Activated T-cell treated with anti-CD3 and anti-CD28 coated beads, Interleukin-2, amount 50 U/mL, for 72 hours (primary cell): ENCODE results near the gene ANXA3. TPM values are rescaled to one million over a fixed set of nuclear protein-coding genes. Genes with fewer than 3 reads are reported as not detected.

ENCODE experiments used
- ATAC-seq, 2 donors: fragments of 150-1000 bp; cut with Tn5 transposase; replicated peaks in 1 of 2; 2 replicates each; pipeline ENCODE4 v1.10.0; 2021; ENCODE audit warnings: moderate library complexity in 2 of 2, mild to moderate bottlenecking in 1 of 2
- DNase-seq, 2 donors: peaks; one replicate each; pipeline ENCODE4 v3.0.0; 2021 to 2022; ENCODE audit warnings: mixed read lengths in 1 of 2
- H3K27ac Mint-ChIP-seq: one replicate; pipeline ENCODE4 v1.8.0; 2022; ENCODE audit warnings: mild to moderate bottlenecking, moderate library complexity, mixed read lengths
- H3K27me3 Mint-ChIP-seq: one replicate; pipeline ENCODE4 v1.8.0; 2022; ENCODE audit warnings: low read depth, mixed read lengths
- H3K36me3 Mint-ChIP-seq, 2 donors: one replicate each; pipeline ENCODE4 v1.8.0; 2022; ENCODE audit warnings: mixed read lengths in 2 of 2, mild to moderate bottlenecking in 1 of 2; ENCODE audit not compliant: insufficient read depth in 2 of 2
- H3K4me1 Mint-ChIP-seq: one replicate; pipeline ENCODE4 v1.8.0; 2022; ENCODE audit warnings: low read depth, mixed read lengths
- H3K4me3 Mint-ChIP-seq, 2 donors: one replicate each; pipeline ENCODE4 v1.8.0; 2022; ENCODE audit warnings: mild to moderate bottlenecking in 2 of 2, mixed read lengths in 2 of 2, moderate library complexity in 2 of 2
- H3K9me3 Mint-ChIP-seq, 2 donors: one replicate each; pipeline ENCODE4 v1.8.0; 2022; ENCODE audit warnings: mixed read lengths in 2 of 2
- total RNA-seq, 2 donors: library from RNA; stranded (reverse); gene quantifications; one replicate each; pipeline ENCODE4 v1.2.3, GENCODE V29; 2022

ANXA3 gene
- total RNA-seq, 2 donors from 2014 or later: 0.93 to 1.7 TPM

- no peaks in the 10 kb centered on the region for H3K9me3 Mint-ChIP-seq
- H3K4me3 Mint-ChIP-seq: no peak overlapping the region
- H3K4me1 Mint-ChIP-seq: peaks cover 44% of the 10 kb centered on the region
- H3K27ac Mint-ChIP-seq: no peak overlapping the region
- DNase-seq: peak in 1 of 2 donors; percentile 12
- no peak for ATAC-seq
- H3K27me3 Mint-ChIP-seq: no peaks in the 10 kb centered on the region
- no peaks in the 10 kb centered on the region for H3K36me3 Mint-ChIP-seq
Measured at GRCh38 chr4:78612398-78613178, 61.0 kb downstream of the ANXA3 start.

- H3K9me3 Mint-ChIP-seq: no peaks in the 10 kb centered on the region
- H3K27me3 Mint-ChIP-seq: no peaks in the 10 kb centered on the region
- ATAC-seq: peak; percentile 64 to 67
- H3K4me3 Mint-ChIP-seq: peak overlapping the region; percentile 4 to 19
- H3K36me3 Mint-ChIP-seq: no peaks in the 10 kb centered on the region
- peaks cover 54% of the 10 kb centered on the region for H3K4me1 Mint-ChIP-seq
- no peak for DNase-seq
- no peak overlapping the region for H3K27ac Mint-ChIP-seq
Measured at GRCh38 chr4:78613522-78614321, 62.2 kb downstream of the ANXA3 start.

- ATAC-seq: no peak
- H3K9me3 Mint-ChIP-seq: no peaks in the 10 kb centered on the region
Measured at GRCh38 chr4:78616046-78616498, 64.5 kb downstream of the ANXA3 start.

GRCh38 chr4:78618436-78618835, 66.9 kb downstream of the ANXA3 start:
- ATAC-seq (no peak), DNase-seq (no peak)
- no peaks in the 10 kb centered on the region for H3K9me3 Mint-ChIP-seq
- H3K27ac Mint-ChIP-seq: no peak overlapping the region
- peaks cover 33% of the 10 kb centered on the region for H3K4me1 Mint-ChIP-seq
- peaks cover 13% of the 10 kb centered on the region for H3K27me3 Mint-ChIP-seq
- H3K4me3 Mint-ChIP-seq: no peak overlapping the region
- no peaks in the 10 kb centered on the region for H3K36me3 Mint-ChIP-seq

More at GRCh38 chr4:78616046-78616498, 64.5 kb downstream of the ANXA3 start:
- Mint-ChIP-seq H3K27me3 (no peaks in the 10 kb centered on the region), H3K4me3 (no peak overlapping the region), H3K27ac (no peak overlapping the region), H3K36me3 (no peaks in the 10 kb centered on the region), H3K4me1 (peaks cover 47% of the 10 kb centered on the region)
- no peak for DNase-seq

- Mint-ChIP-seq H3K27ac (no peak overlapping the region), H3K36me3 (no peaks in the 10 kb centered on the region), H3K4me1 (peaks cover 23% of the 10 kb centered on the region), H3K9me3 (no peaks in the 10 kb centered on the region), H3K4me3 (no peak overlapping the region), H3K27me3 (peaks cover 13% of the 10 kb centered on the region)
- DNase-seq: no peak
- no peak for ATAC-seq
Measured at GRCh38 chr4:78621395-78621794, 69.8 kb downstream of the ANXA3 start.

- Mint-ChIP-seq H3K4me1 (peaks cover 27% of the 10 kb centered on the region), H3K27me3 (peaks cover 13% of the 10 kb centered on the region), H3K27ac (no peak overlapping the region), H3K36me3 (no peaks in the 10 kb centered on the region), H3K4me3 (no peak overlapping the region), H3K9me3 (no peaks in the 10 kb centered on the region)
- ATAC-seq: no peak
- DNase-seq: no peak
Measured at GRCh38 chr4:78622253-78622979, 70.8 kb downstream of the ANXA3 start.

GRCh38 chr4:78624048-78624447, 72.5 kb downstream of the ANXA3 start:
- no peaks in the 10 kb centered on the region for H3K36me3 Mint-ChIP-seq
- H3K4me1 Mint-ChIP-seq: peaks cover 25% of the 10 kb centered on the region
- peaks cover 17% of the 10 kb centered on the region for H3K27me3 Mint-ChIP-seq
- no peak overlapping the region for H3K27ac Mint-ChIP-seq
- no peaks in the 10 kb centered on the region for H3K9me3 Mint-ChIP-seq
- ATAC-seq (no peak), DNase-seq (no peak)
- no peak overlapping the region for H3K4me3 Mint-ChIP-seq

- Mint-ChIP-seq H3K9me3 (no peaks in the 10 kb centered on the region), H3K4me3 (no peak overlapping the region), H3K27me3 (peaks cover 20% of the 10 kb centered on the region), H3K36me3 (no peaks in the 10 kb centered on the region), H3K27ac (no peak overlapping the region), H3K4me1 (peaks cover 29% of the 10 kb centered on the region)
- ATAC-seq: no peak
- DNase-seq: no peak
Measured at GRCh38 chr4:78625073-78625472, 73.5 kb downstream of the ANXA3 start.

GRCh38 chr4:78627046-78627965, 75.7 kb downstream of the ANXA3 start:
- H3K4me3 Mint-ChIP-seq: no peak overlapping the region
- peaks cover 0 to 2% of the 10 kb centered on the region in 2 donors for H3K9me3 Mint-ChIP-seq
- ATAC-seq (peak; percentile 42 to 52), DNase-seq (no peak)
- H3K36me3 Mint-ChIP-seq: no peaks in the 10 kb centered on the region
- H3K4me1 Mint-ChIP-seq: peaks cover 24% of the 10 kb centered on the region
- no peak overlapping the region for H3K27ac Mint-ChIP-seq
- peaks cover 17% of the 10 kb centered on the region for H3K27me3 Mint-ChIP-seq

- H3K27me3 Mint-ChIP-seq: peaks cover 14% of the 10 kb centered on the region
- H3K9me3 Mint-ChIP-seq: peaks cover 0 to 2% of the 10 kb centered on the region in 2 donors
- H3K36me3 Mint-ChIP-seq: no peaks in the 10 kb centered on the region
- H3K4me1 Mint-ChIP-seq: peaks cover 23% of the 10 kb centered on the region
- no peak overlapping the region for H3K4me3 Mint-ChIP-seq
- no peak overlapping the region for H3K27ac Mint-ChIP-seq
- DNase-seq: no peak
- ATAC-seq: no peak
Measured at GRCh38 chr4:78627966-78628678, 76.6 kb downstream of the ANXA3 start.

GRCh38 chr4:78629991-78630541, 78.5 kb downstream of the ANXA3 start:
- peaks cover 17% of the 10 kb centered on the region for H3K4me1 Mint-ChIP-seq
- H3K36me3 Mint-ChIP-seq: no peaks in the 10 kb centered on the region
- no peak overlapping the region for H3K27ac Mint-ChIP-seq
- H3K4me3 Mint-ChIP-seq: no peak overlapping the region
- ATAC-seq (no peak), DNase-seq (no peak)
- peaks cover 0 to 2% of the 10 kb centered on the region in 2 donors for H3K9me3 Mint-ChIP-seq
- H3K27me3 Mint-ChIP-seq: peaks cover 14% of the 10 kb centered on the region
